SU-DHL-6 (cell line): ENCODE data around the gene PIGS.
"Not testable (repeated sequence)": the region's sequence is repeated elsewhere in the genome, so short reads cannot be mapped to it uniquely, and the experiment has no call there.

Source experiments
- H2AFZ ChIP-seq: fragments of 200-600 bp; sonication (generic); 2 replicates; pipeline ENCODE4 v1.6.1; 2014; ENCODE audit warnings: low read depth, mild to moderate bottlenecking, moderate library complexity, mixed read lengths, antibody characterized with exemption, low read length; ENCODE audit not compliant: severe bottlenecking
- H3F3A ChIP-seq: fragments of 200-600 bp; shearing (Covaris generic); 2 replicates; pipeline ENCODE4 v1.6.0; 2016; ENCODE audit warnings: antibody characterized with exemption, mild to moderate bottlenecking; ENCODE audit not compliant: insufficient read depth
- H3K27ac ChIP-seq: fragments of 200-600 bp; sonication (generic); 2 replicates; pipeline ENCODE4 v1.5.1; 2016; ENCODE audit warnings: low read depth, mild to moderate bottlenecking, low read length, moderate library complexity, mixed read lengths
- H3K27me3 ChIP-seq: fragments of 200-600 bp; sonication (generic), shearing (Covaris generic); 2 replicates; pipeline ENCODE4 v1.6.0; 2014; ENCODE audit warnings: mild to moderate bottlenecking, low read length
- H3K36me3 ChIP-seq: fragments of 200-600 bp; sonication (generic); 2 replicates; pipeline ENCODE4 v1.6.1; 2014; ENCODE audit warnings: mild to moderate bottlenecking, low read length, mixed read lengths
- H3K4me2 ChIP-seq: fragments of 300-600, 200-600 bp; shearing (Covaris generic), sonication (generic); 2 replicates; pipeline ENCODE4 v1.6.0; 2014; ENCODE audit warnings: low read length, low read depth, mild to moderate bottlenecking; ENCODE audit not compliant: poor library complexity, severe bottlenecking
- H3K4me3 ChIP-seq: fragments of 200-600 bp; sonication (generic); 2 replicates; pipeline ENCODE4 v1.5.1; 2014; ENCODE audit warnings: antibody characterized with exemption, low read length, mild to moderate bottlenecking, mixed read lengths; ENCODE audit not compliant: insufficient read depth, poor library complexity, severe bottlenecking
- H3K79me2 ChIP-seq: fragments of 200-600 bp; sonication (generic); 2 replicates; pipeline ENCODE4 v1.6.1; 2014; ENCODE audit warnings: mild to moderate bottlenecking, low read length, moderate library complexity; ENCODE audit not compliant: insufficient read depth
- H3K9ac ChIP-seq: fragments of 200-600 bp; sonication (generic); 2 replicates; pipeline ENCODE4 v1.7.0; 2014; ENCODE audit warnings: mild to moderate bottlenecking, low read length
- H3K9me2 ChIP-seq: fragments of 200-600 bp; sonication (generic); replicated peaks from 2 replicates; pipeline ENCODE4 v1.6.1; 2014; ENCODE audit warnings: low read length; ENCODE audit not compliant: insufficient read depth
- H3K9me3 ChIP-seq: fragments of 200-600 bp; sonication (generic); 2 replicates; pipeline ENCODE4 v1.6.1; 2014; ENCODE audit warnings: low read length, mixed read lengths; ENCODE audit not compliant: insufficient read depth
- H4K20me1 ChIP-seq: fragments of 200-600 bp; sonication (generic); 2 replicates; pipeline ENCODE4 v1.6.1; 2014; ENCODE audit warnings: low read depth, mild to moderate bottlenecking, antibody characterized with exemption, low read length, moderate library complexity, mixed read lengths
- CTCF ChIP-seq: fragments of 200-600 bp; sonication (generic); IDR thresholded peaks from one replicate; pipeline ENCODE4 v1.5.1; 2017; ENCODE audit warnings: antibody characterized with exemption, mild to moderate bottlenecking, low read length, moderate library complexity; ENCODE audit not compliant: insufficient read depth, poor library complexity, severe bottlenecking
- EZH2phosphoT487 ChIP-seq: fragments of 200-600 bp; sonication (generic), shearing (Covaris generic); conservative IDR thresholded peaks from 2 replicates; pipeline ENCODE4 v1.6.1; 2018; ENCODE audit warnings: mild to moderate bottlenecking, antibody characterized with exemption, low read length, moderate library complexity, mixed read lengths

PIGS gene

DNA sequence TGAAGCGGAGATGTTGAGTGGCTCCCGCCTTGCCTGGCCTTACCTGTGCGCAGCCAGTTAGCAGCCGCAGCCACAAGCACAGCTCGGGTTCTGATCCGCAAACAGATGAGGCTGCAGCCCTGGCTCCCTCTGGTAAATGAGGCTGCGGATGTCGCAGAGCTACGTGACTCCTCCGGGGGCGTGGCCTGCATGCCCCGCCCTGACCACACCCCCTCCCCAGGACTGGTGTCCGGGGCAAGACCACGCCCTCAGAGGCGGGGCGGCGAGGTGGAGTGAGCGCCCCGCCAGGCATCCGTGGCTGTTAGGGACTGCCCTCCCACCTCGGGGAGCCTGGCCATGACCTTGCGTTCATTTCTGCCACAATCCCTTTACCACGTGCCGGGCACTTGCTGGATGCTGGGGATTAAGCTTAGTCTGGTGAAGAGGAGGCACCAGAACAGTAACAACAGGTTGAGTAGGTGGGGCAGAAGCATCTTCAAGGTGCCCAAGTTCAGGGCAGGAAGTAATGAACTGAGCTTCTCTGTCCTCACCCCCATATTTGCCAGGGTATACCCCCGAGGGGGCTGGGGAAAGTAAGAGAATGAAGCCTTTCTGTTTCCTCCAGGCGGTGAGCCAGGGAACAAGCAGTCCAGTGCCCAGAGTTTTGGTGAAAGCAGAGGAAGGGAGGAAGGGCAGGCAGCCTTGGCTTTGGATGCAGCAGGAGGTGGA, 5.6 kb upstream of the PIGS start, which contains the start of gene ALDOC:
TSS of gene ALDOC (minus strand) at position 138 of the 708 bp plus-strand sequence. CDS start 1,363 bp downstream, outside the sequence.
- Histone ChIP-seq H3K9me3 (no peaks in the 10 kb centered on the region), H3K4me2 (peak within 1 kb of the TSS; percentile 58), H2AFZ (no peak within 1 kb of the TSS), H3K27ac (peak within 1 kb of the TSS; percentile 60), H3K9me2 (no peaks in the 10 kb centered on the region), H3K36me3 (peaks cover 1% of the 10 kb centered on the region; the same call in 1 of the 2 replicates), H3K9ac (peak within 1 kb of the TSS; percentile 30; the same call in 1 of the 2 replicates), H3K4me3 (no peak within 1 kb of the TSS), H4K20me1 (no peaks in the 10 kb centered on the region), H3F3A (peaks cover 22% of the 10 kb centered on the region), H3K79me2 (no peaks in the 10 kb centered on the region), H3K27me3 (no peaks in the 10 kb centered on the region)
- no peak for TF ChIP-seq CTCF
- no peak for TF ChIP-seq EZH2phosphoT487

GRCh38 chr17:28576016-28576415, 4.7 kb upstream of the PIGS start:
- H4K20me1 ChIP-seq, H3K27me3 ChIP-seq, H3K9me2 ChIP-seq, H3K79me2 ChIP-seq, H3K27ac ChIP-seq, H2AFZ ChIP-seq, H3K9me3 ChIP-seq, H3K4me3 ChIP-seq, H3K36me3 ChIP-seq: not testable (repeated sequence)
- Histone ChIP-seq H3F3A (peaks cover 23% of the 10 kb centered on the region), H3K9ac (peak overlapping the region; percentile 27; the same call in 1 of the 2 replicates), H3K4me2 (peak overlapping the region; percentile 58)

- H3K4me3 ChIP-seq, result no peak overlapping the region
- H3K79me2 ChIP-seq, result no peaks in the 10 kb centered on the region
- TF ChIP-seq CTCF (no peak), EZH2phosphoT487 (no peak)
- no peaks in the 10 kb centered on the region for H3K27me3 ChIP-seq
- H3K9me3 ChIP-seq, result no peaks in the 10 kb centered on the region
- no peak overlapping the region for H2AFZ ChIP-seq
- H4K20me1 ChIP-seq, result no peaks in the 10 kb centered on the region
- H3K36me3 ChIP-seq, result no peaks in the 10 kb centered on the region
- 0 out of 2 replicates have a peak overlapping the region, but pooled peaks have one; percentile 27 for H3K9ac ChIP-seq
- no peak overlapping the region for H3K27ac ChIP-seq
- H3K9me2 ChIP-seq, result no peaks in the 10 kb centered on the region
- H3K4me2 ChIP-seq, result peak overlapping the region; percentile 58
- H3F3A ChIP-seq, result peaks cover 24% of the 10 kb centered on the region
These were observed 3.9 kb upstream of the PIGS start for GRCh38 chr17:28575126-28575795.

GRCh38 chr17:28574526-28574925, 3.2 kb upstream of the PIGS start:
- H3K9ac ChIP-seq, result no peak overlapping the region
- peaks cover 26% of the 10 kb centered on the region for H3F3A ChIP-seq
- TF ChIP-seq EZH2phosphoT487 (no peak), CTCF (no peak)
- H4K20me1 ChIP-seq, result no peaks in the 10 kb centered on the region
- no peak overlapping the region for H3K4me2 ChIP-seq
- no peak overlapping the region for H2AFZ ChIP-seq
- H3K27ac ChIP-seq, result no peak overlapping the region
- H3K9me3 ChIP-seq, result no peaks in the 10 kb centered on the region
- no peaks in the 10 kb centered on the region for H3K27me3 ChIP-seq
- no peaks in the 10 kb centered on the region for H3K36me3 ChIP-seq
- H3K4me3 ChIP-seq, result no peak overlapping the region
- no peaks in the 10 kb centered on the region for H3K9me2 ChIP-seq
- H3K79me2 ChIP-seq, result no peaks in the 10 kb centered on the region
